Measurements from ENCODE around the gene NKAPD1.
"Not testable (repeated sequence)": the region's sequence is repeated elsewhere in the genome, so short reads cannot be mapped to it uniquely, and the experiment has no call there.

The NKAPD1 gene

GRCh38 chr11:112051768-112052167 is 22.3 kb upstream of the NKAPD1 start:
- no peak overlapping the region for H3K27ac Mint-ChIP-seq
- no peaks in the 10 kb centered on the region for H3K27me3 Mint-ChIP-seq
- ATAC-seq (no peak), DNase-seq (no peak)
- no peak overlapping the region for H3K4me3 Mint-ChIP-seq
- H3K9me3 Mint-ChIP-seq, result no peaks in the 10 kb centered on the region
- H3K4me1 Mint-ChIP-seq, result peaks cover 19% of the 10 kb centered on the region

- peak overlapping the region; percentile 14 to 48 for H3K4me3 Mint-ChIP-seq
- H3K4me1 Mint-ChIP-seq, result peaks cover 8% of the 10 kb centered on the region
- no peaks in the 10 kb centered on the region for H3K27me3 Mint-ChIP-seq
- ATAC-seq (peak; percentile 80), DNase-seq (no peak)
- no peaks in the 10 kb centered on the region for H3K9me3 Mint-ChIP-seq
- H3K27ac Mint-ChIP-seq, result peak overlapping the region in 1 of 2 donors; percentile 80
Measured at GRCh38 chr11:112057170-112057569, 16.9 kb upstream of the NKAPD1 start.

- no peaks in the 10 kb centered on the region for H3K9me3 Mint-ChIP-seq
- H3K4me1 Mint-ChIP-seq, result peaks cover 8% of the 10 kb centered on the region
- H3K27ac Mint-ChIP-seq, result no peak overlapping the region
- no peak overlapping the region for H3K4me3 Mint-ChIP-seq
- no peaks in the 10 kb centered on the region for H3K27me3 Mint-ChIP-seq
- DNase-seq, result no peak
- no peak for ATAC-seq
Measured at GRCh38 chr11:112058103-112058502, 16.0 kb upstream of the NKAPD1 start.

DNA sequence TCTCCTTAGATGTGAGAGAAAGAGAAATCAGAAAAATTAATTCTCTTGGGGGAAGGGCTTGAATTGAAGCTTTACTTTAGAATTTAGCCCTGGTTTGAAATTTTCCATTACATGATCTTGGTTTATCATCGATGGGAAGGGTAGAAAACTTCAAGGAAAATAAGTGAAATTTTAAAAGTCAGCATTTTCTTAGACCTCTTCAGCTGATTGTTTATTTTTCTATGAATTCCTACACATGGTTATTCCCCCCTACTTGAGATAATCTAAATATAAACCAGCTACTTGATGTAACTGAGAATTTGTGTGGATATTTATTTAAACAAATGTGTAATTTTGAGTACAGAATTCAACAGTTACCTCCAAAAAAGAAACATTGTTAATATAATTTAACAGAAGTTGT is 11.2 kb upstream of the NKAPD1 start:
- Mint-ChIP-seq H3K9me3 (no peaks in the 10 kb centered on the region), H3K27me3 (peaks cover under 1% of the 10 kb centered on the region), H3K4me1 (no peaks in the 10 kb centered on the region), H3K4me3 (no peak overlapping the region), H3K27ac (no peak overlapping the region)
- no peak for ATAC-seq
- no peak for DNase-seq

GRCh38 chr11:112082729-112083128 is 8.6 kb downstream of the NKAPD1 start:
- DNase-seq (peak in 1 of 2 donors; percentile 20), ATAC-seq (peak; percentile 52)
- H3K27ac Mint-ChIP-seq, result peak overlapping the region in 1 of 2 donors; percentile 49
- no peaks in the 10 kb centered on the region for H3K9me3 Mint-ChIP-seq
- peak overlapping the region in 1 of 2 donors; percentile 17 for H3K4me3 Mint-ChIP-seq
- peaks cover 47% of the 10 kb centered on the region for H3K4me1 Mint-ChIP-seq
- no peaks in the 10 kb centered on the region for H3K27me3 Mint-ChIP-seq

DNA sequence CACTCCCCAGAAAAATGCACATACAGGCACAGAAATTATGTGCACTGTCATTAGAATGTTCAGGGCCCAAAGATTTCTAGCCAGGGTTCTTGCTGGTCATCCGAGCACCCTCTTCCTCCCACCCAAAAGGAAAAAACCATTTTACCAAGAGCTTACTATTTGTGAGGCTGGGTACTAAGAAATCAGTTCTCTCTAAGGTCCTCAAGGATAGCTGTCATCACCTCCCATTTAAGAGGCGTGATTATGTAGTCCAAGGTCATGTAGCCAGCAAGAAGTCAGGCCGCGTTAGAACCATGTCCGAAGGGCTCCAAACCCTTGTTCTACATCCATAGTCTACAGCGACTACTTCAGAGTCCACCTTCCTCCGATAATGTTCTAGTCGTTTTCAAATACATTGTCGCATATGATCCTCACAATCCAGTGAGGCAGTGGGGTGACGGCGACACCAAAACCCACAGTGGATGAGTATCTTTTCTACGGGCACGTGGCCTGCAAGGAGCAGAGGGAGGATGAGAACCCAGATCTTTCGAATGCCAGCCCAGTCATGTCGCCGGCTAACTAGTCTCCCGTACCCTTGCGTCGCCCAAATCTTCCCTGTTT is 11.8 kb downstream of the NKAPD1 start:
- Mint-ChIP-seq H3K27ac (peak overlapping the region; percentile 99 to 100), H3K9me3 (no peaks in the 10 kb centered on the region), H3K27me3 (no peaks in the 10 kb centered on the region), H3K4me3 (peak overlapping the region; percentile 96 to 99), H3K4me1 (peaks cover 68% of the 10 kb centered on the region)
- ATAC-seq (peak; percentile 75), DNase-seq (peak in 1 of 2 donors; percentile 58)

DNA sequence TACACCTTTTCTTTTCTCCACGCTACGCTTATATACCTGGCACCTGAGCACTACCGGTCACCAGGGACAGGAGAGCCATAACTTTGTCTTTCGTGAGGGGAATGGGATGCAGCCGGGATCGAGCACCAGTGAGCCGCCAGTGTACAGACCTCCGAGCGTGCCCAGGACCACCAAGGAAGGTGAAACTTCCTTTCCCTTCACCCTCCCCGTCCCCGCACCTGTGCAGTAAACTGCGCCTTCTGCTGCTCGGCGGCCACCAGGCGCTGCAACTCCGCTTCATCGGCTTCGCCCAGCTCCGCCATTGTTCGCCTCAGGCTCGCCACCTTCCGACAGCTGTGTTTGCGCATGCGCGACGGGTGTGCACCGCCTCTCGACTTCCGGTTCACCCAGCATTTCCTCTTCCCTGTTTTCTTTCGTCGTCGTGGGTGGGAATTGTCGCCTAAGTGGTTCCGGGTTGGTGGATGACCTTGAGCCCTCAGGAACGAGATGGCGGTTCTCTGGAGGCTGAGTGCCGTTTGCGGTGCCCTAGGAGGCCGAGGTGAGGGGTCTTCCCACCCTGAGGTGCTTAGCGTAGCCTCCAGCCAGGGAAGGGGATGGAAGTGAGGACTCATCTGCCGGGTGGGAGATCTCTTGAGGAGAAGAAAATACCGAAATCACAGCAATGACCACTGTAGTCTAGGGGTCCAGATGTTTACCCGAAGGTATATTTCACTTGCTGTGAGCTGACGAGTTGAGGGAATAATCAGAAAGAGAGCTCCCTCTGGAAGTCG is 12.5 kb downstream of the NKAPD1 start, which contains the start of the genes SDHD and TIMM8B:
Gene SDHD, plus strand, starts transcription at position 452 of the 770 bp plus-strand sequence. Its CDS starts 35 bp downstream, at position 487.
Gene TIMM8B, minus strand, starts transcription at position 335 of the 770 bp plus-strand sequence. Its CDS starts 33 bp downstream, at position 302.
- peak; percentile 92 for ATAC-seq
- H3K9me3 Mint-ChIP-seq, result no peaks in the 10 kb centered on the region
- peak within 1 kb of the TSS; percentile 99 to 100 for H3K27ac Mint-ChIP-seq
- DNase-seq, result peak; percentile 91 to 96
- H3K4me1 Mint-ChIP-seq, result peaks cover 68% of the 10 kb centered on the region
- H3K27me3 Mint-ChIP-seq, result no peaks in the 10 kb centered on the region
- H3K4me3 Mint-ChIP-seq, result peak within 1 kb of the TSS; percentile 96 to 99

GRCh38 chr11:112087212-112087611 is 13.1 kb downstream of the NKAPD1 start:
- DNase-seq, result no peak
- peaks cover 66% of the 10 kb centered on the region for H3K4me1 Mint-ChIP-seq
- peak overlapping the region; percentile 99 to 100 for H3K27ac Mint-ChIP-seq
- H3K27me3 Mint-ChIP-seq, result no peaks in the 10 kb centered on the region
- no peaks in the 10 kb centered on the region for H3K9me3 Mint-ChIP-seq
- H3K4me3 Mint-ChIP-seq, result peak overlapping the region; percentile 96 to 99
- no peak for ATAC-seq

- not testable (repeated sequence) for DNase-seq, H3K9me3 Mint-ChIP-seq, H3K4me1 Mint-ChIP-seq, ATAC-seq, H3K27me3 Mint-ChIP-seq, H3K4me3 Mint-ChIP-seq, H3K27ac Mint-ChIP-seq
Measured at GRCh38 chr11:112095302-112095701, 21.2 kb downstream of the NKAPD1 start.

GRCh38 chr11:112096194-112096593 is 22.1 kb downstream of the NKAPD1 start:
- Mint-ChIP-seq H3K27ac (peak overlapping the region in 1 of 2 donors; percentile 27), H3K4me3 (no peak overlapping the region), H3K27me3 (no peaks in the 10 kb centered on the region), H3K9me3 (no peaks in the 10 kb centered on the region), H3K4me1 (no peaks in the 10 kb centered on the region)
- no peak for ATAC-seq
- DNase-seq, result no peak

- no peaks in the 10 kb centered on the region for H3K27me3 Mint-ChIP-seq
- DNase-seq, result no peak
- no peaks in the 10 kb centered on the region for H3K9me3 Mint-ChIP-seq
- H3K27ac Mint-ChIP-seq, result peak overlapping the region in 1 of 2 donors; percentile 16
- H3K4me1 Mint-ChIP-seq, result no peaks in the 10 kb centered on the region
- H3K4me3 Mint-ChIP-seq, result no peak overlapping the region
- no peak for ATAC-seq
Measured at GRCh38 chr11:112097734-112098528, 23.8 kb downstream of the NKAPD1 start.

GRCh38 chr11:112100462-112100861 is 26.4 kb downstream of the NKAPD1 start:
- Mint-ChIP-seq H3K27ac (peak overlapping the region in 1 of 2 donors; percentile 9), H3K27me3 (no peaks in the 10 kb centered on the region), H3K4me3 (no peak overlapping the region), H3K9me3 (no peaks in the 10 kb centered on the region), H3K4me1 (no peaks in the 10 kb centered on the region)
- ATAC-seq (no peak), DNase-seq (no peak)

- Mint-ChIP-seq H3K27me3 (no peaks in the 10 kb centered on the region), H3K9me3 (no peaks in the 10 kb centered on the region), H3K27ac (peak overlapping the region in 1 of 2 donors; percentile 42), H3K4me3 (no peak overlapping the region), H3K4me1 (no peaks in the 10 kb centered on the region)
- ATAC-seq (no peak), DNase-seq (no peak)
Measured at GRCh38 chr11:112103446-112103845, 29.3 kb downstream of the NKAPD1 start.

DNA sequence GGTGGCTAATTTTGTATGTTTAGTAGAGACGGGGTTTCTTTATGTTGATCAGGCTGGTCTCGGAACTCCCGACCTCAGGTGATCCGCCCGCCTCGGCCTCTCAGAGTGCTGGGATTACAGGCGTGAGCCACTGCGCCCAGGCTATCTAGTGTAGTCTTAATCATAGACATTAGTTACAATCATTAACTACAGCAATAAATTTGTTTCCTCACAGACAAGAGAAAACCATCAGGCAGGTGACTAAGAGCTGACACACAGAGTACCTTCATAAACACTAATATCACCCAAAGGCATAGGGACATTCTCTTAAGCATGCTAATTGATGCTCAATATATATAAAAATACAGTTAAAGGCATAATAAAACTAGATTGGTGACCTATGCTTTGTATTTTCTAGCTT is 32.0 kb downstream of the NKAPD1 start:
- no peak for ATAC-seq
- H3K9me3 Mint-ChIP-seq, result no peaks in the 10 kb centered on the region
- H3K4me3 Mint-ChIP-seq, result no peak overlapping the region
- no peaks in the 10 kb centered on the region for H3K4me1 Mint-ChIP-seq
- no peak overlapping the region for H3K27ac Mint-ChIP-seq
- DNase-seq, result no peak
- H3K27me3 Mint-ChIP-seq, result no peaks in the 10 kb centered on the region

DNA sequence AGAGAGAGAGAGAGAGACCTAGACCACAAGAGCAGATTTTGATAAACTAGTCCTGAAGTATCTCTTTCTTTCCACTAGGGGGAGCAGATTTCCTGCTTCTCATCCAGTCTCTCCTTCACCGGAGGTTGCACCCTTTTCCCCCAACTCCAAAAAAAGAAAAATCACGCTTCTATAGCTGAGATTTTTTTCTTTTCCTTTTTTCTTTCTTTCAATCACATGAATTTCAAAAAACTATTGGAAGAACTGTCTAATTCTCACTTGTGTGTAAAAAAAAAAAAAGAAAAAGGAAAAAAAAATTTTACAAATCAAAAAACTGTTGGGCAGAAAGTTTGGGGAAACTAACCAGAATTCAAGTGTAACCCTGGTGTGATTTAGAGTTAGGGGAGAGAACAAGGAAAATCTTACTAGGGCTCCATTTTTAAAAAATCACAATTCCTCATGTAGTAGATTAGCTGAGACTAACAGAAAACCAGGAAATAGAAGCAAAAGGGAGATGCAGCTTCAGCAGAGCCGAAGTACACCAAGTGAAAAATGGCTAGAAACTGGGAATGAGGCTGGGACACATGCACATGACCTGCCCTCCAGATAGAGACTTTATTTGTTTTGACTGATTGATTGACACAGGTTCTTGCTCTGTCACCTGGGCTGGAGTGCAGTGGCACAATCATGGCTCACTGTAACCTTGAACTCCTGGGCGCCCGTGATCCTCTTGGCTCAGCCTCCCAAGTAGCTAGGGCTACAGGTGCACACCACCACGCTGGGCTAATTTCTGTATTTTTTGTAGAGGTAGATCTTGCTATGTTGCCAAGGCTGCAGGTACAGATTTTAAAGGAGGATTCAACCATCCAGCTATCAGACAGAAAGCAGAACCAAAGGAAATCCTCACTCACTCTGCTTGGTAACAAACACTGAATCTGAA is 39.7 kb downstream of the NKAPD1 start:
- Mint-ChIP-seq H3K4me3 (no peak overlapping the region), H3K4me1 (peaks cover 13% of the 10 kb centered on the region), H3K9me3 (no peaks in the 10 kb centered on the region), H3K27ac (no peak overlapping the region), H3K27me3 (no peaks in the 10 kb centered on the region)
- no peak for DNase-seq
- ATAC-seq, result no peak
